ENCODE results near the gene AOPEP.

The AOPEP gene

DNA sequence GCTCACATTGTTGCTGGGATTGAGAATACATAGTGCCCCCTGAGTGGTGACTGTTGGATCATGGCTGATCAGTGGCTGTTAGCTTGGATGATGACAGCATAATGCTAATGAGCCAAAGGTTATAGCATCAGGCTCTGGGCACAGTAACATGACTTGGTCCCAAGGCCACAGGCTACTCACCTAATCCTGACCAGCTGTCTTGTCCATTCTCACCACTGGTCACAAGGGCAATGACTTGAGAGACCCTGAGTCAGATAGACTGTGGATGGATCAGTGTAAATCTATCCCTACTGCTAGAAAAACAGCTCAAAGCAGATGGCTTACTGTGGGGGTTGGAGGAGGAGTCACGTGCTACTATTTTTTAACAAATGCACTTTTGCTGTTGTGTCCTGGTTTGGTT is 74.7 kb downstream of the AOPEP start:
- TF ChIP-seq, protein P1, sequence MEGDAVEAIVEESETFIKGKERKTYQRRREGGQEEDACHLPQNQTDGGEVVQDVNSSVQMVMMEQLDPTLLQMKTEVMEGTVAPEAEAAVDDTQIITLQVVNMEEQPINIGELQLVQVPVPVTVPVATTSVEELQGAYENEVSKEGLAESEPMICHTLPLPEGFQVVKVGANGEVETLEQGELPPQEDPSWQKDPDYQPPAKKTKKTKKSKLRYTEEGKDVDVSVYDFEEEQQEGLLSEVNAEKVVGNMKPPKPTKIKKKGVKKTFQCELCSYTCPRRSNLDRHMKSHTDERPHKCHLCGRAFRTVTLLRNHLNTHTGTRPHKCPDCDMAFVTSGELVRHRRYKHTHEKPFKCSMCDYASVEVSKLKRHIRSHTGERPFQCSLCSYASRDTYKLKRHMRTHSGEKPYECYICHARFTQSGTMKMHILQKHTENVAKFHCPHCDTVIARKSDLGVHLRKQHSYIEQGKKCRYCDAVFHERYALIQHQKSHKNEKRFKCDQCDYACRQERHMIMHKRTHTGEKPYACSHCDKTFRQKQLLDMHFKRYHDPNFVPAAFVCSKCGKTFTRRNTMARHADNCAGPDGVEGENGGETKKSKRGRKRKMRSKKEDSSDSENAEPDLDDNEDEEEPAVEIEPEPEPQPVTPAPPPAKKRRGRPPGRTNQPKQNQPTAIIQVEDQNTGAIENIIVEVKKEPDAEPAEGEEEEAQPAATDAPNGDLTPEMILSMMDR (conservative IDR thresholded peaks at IDR 0.05): no peak
- no peak overlapping the region for H3K27ac ChIP-seq

DNA sequence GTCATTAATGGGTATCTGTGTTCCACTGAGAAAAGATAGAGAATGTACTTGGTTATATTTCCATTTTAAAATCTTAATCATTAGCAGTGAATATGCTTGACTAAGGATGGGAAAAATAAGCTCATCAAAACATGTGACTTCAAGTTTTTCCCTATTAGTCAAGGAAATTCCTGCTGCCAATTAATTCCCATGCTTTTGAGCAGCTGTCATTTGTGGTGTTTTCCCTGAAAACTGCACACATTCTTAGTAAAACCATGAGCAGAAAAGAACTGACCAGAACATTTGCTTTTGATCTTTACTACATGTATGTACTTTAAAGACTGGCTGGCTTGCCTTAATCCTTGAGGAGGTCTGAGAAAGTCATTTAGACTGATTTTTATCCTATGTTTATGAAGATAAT is 75.2 kb downstream of the AOPEP start:
- H3K27ac ChIP-seq: no peak overlapping the region
- TF ChIP-seq, protein P1 (conservative IDR thresholded peaks at IDR 0.05): no peak

DNA sequence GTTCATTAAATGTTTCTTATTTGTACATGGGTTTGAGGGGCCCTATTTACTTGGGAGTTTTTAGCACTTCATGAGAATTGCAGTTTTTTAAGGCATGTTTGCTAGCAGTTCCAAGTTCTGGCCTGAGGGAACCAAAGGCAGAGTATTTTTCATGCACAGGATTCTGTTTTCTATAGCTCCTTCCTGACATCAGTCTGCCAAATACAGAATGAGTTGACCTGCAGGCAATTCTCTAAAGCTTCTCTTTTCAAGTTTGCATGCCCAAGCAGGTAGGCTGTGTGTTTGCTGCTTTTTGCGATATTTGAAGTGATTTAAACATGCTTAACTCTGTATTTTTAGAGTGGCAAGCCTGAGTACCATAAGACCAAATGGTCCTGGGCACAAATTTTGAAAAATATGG is 75.8 kb downstream of the AOPEP start:
- no peak overlapping the region for H3K27ac ChIP-seq
- TF ChIP-seq, protein P1 (conservative IDR thresholded peaks at IDR 0.05): no peak

DNA sequence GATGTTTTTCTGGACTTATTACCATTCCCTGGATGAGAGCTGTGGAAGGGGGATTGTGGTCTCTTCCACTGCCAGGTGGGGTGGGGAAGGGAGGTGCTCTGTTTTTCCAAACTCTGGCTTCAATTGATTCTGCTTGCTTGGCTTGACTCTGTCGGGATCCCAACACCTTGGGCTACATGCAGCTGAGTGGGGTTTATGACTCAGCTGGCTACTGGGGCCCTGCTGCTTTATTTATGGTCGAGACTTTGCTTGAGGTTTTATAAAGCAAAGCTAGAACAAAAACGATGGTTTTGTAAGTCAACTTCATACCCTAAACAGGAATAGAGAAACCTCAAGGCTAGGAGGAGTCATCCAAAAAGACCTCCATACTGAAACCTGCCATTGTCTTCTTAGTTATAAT is 76.3 kb downstream of the AOPEP start:
- TF ChIP-seq, protein P1 (conservative IDR thresholded peaks at IDR 0.05): no peak
- no peak overlapping the region for H3K27ac ChIP-seq

DNA sequence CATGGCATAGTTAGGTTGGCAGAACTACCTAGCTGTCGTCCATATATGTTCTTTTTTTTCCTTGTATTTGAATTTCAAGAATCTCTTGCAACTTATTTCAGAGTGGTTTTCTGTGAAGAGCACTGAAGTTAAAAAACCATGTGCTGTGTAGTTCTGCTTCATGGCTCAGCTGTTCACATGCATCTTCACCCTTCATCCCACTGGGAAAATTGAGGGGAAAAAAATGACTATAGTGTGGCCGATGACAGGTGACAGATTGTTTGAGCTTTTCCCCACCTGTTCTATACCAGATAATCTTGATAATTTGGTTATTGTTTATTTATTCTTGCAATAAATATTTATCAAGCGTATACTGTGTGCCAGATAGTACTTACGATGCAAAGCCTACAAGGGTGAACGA is 77.8 kb downstream of the AOPEP start:
- TF ChIP-seq, protein P1 (conservative IDR thresholded peaks at IDR 0.05): no peak
- H3K27ac ChIP-seq: no peak overlapping the region

DNA sequence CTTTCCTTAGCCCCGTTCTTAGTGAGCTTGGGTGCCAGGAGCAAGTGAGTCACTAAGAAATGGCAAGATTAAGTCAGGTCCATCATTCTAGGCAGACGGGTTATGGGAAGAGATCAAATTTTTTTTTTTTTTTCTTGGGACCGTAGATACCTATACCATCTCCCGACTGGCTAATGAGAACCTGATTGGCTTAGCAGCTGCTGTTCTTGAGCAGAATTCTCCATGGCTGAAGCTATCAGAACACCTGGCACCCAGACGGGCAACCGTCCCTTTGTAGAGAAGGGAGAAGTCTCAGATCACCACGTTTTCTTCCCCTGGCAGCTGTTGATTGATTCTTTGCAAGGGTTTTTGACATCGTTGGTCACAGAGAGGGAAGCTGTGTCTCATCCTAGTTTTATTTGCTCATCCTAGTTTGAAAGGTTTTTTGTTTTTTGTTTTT is 78.6 kb downstream of the AOPEP start:
- H3K27ac ChIP-seq: no peak overlapping the region
- TF ChIP-seq, protein P1 (conservative IDR thresholded peaks at IDR 0.05): no peak

DNA sequence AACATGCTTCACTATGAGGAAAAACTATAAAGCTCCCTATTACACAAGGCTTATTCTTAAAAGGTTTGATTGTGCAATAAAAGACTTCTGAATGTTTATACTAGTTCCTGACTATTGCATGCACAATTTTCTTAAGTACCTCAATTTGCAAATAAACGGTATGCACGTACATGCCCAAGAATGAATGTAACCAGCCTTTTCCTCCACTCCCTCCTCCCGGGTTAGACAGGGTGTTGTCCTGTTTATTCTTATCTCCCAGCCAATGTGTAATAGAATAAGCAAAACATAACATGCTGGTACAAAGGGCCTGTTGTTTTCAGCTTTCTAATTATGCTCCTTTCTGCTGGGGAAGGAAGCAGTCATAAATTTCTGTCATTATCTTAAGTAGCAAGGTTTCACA is 79.1 kb downstream of the AOPEP start:
- no peak overlapping the region for H3K27ac ChIP-seq
- TF ChIP-seq, protein P1 (conservative IDR thresholded peaks at IDR 0.05): no peak
